Neural cell (in vitro differentiated cells): ENCODE results near the gene UBE3A. TPM values are rescaled to one million over a fixed set of nuclear protein-coding genes. Genes with fewer than 3 reads are reported as not detected.

ENCODE experiments used
- H2AFZ ChIP-seq: fragments of 200-600, 300-800 bp; sonication (generic), shearing (Covaris generic); 2 replicates; pipeline ENCODE4 v1.6.0; 2014; ENCODE audit warnings: low read depth, mild to moderate bottlenecking, antibody characterized with exemption, low read length, moderate library complexity
- H3F3A ChIP-seq: fragments of 200-600 bp; shearing (Covaris generic); 2 replicates; pipeline ENCODE4 v1.6.1; 2016; ENCODE audit warnings: mild to moderate bottlenecking, moderate library complexity, mixed read lengths, antibody characterized with exemption, low read length; ENCODE audit not compliant: insufficient read depth, poor library complexity, severe bottlenecking
- H3K27ac ChIP-seq: fragments of 200-600, 300-800 bp; sonication (generic), shearing (Covaris generic); 2 replicates; pipeline ENCODE4 v1.5.1; 2014; ENCODE audit warnings: mild to moderate bottlenecking, low read length, moderate library complexity
- H3K27me3 ChIP-seq: fragments of 300-800, 200-600 bp; sonication (generic), shearing (Covaris generic); 2 replicates; pipeline ENCODE4 v1.6.0; 2014; ENCODE audit warnings: mild to moderate bottlenecking, low read depth, low read length, moderate library complexity; ENCODE audit not compliant: insufficient read depth
- H3K36me3 ChIP-seq: fragments of 300-800, 200-600 bp; sonication (generic), shearing (Covaris generic); 2 replicates; pipeline ENCODE4 v1.5.1; 2014; ENCODE audit warnings: mild to moderate bottlenecking, antibody characterized with exemption, low read length, moderate library complexity; ENCODE audit not compliant: insufficient read depth
- H3K4me2 ChIP-seq: fragments of 300-800, 200-600 bp; sonication (generic), shearing (Covaris generic); 2 replicates; pipeline ENCODE4 v1.6.0; 2014; ENCODE audit warnings: mild to moderate bottlenecking, low read length
- H3K4me3 ChIP-seq: fragments of 300-800, 200-600 bp; sonication (generic), shearing (Covaris generic); 2 replicates; pipeline ENCODE4 v1.5.1; 2014; ENCODE audit warnings: mild to moderate bottlenecking, low read length, moderate library complexity
- H3K79me2 ChIP-seq: fragments of 200-600 bp; shearing (Covaris generic); replicated peaks from 2 replicates; pipeline ENCODE4 v1.6.0; 2014; ENCODE audit warnings: mild to moderate bottlenecking, low read length, moderate library complexity; ENCODE audit not compliant: insufficient read depth
- H3K9ac ChIP-seq: fragments of 300-800, 200-600 bp; sonication (generic), shearing (Covaris generic); 2 replicates; pipeline ENCODE4 v1.6.1; 2016; ENCODE audit warnings: mild to moderate bottlenecking, low read length, mixed read lengths
- H3K9me2 ChIP-seq: fragments of 200-600 bp; shearing (Covaris generic); 2 replicates; pipeline ENCODE4 v1.6.1; 2016; ENCODE audit warnings: mild to moderate bottlenecking, low read length, mixed read lengths; ENCODE audit not compliant: insufficient read depth
- H3K9me3 ChIP-seq: fragments of 200-600, 300-800 bp; sonication (generic), shearing (Covaris generic); 2 replicates; pipeline ENCODE4 v1.6.1; 2016; ENCODE audit warnings: mild to moderate bottlenecking, mixed run types, low read length, moderate library complexity, mixed read lengths
- H4K20me1 ChIP-seq: fragments of 200-600 bp; shearing (Covaris generic); 2 replicates; pipeline ENCODE4 v1.6.1; 2016; ENCODE audit warnings: mild to moderate bottlenecking, mixed run types; ENCODE audit not compliant: insufficient read depth
- CTCF ChIP-seq: fragments of 450-650 bp; IDR thresholded peaks from 2 replicates; pipeline ENCODE4 v1.5.1; 2014; ENCODE audit warnings: antibody characterized with exemption, mild to moderate bottlenecking, moderate library complexity; ENCODE audit not compliant: poor library complexity, severe bottlenecking
- EP300 ChIP-seq: fragments of 450-650 bp; conservative IDR thresholded peaks from 2 replicates; pipeline ENCODE4 v1.6.1; 2014; ENCODE audit warnings: antibody characterized with exemption, mild to moderate bottlenecking, moderate library complexity; ENCODE audit not compliant: poor library complexity, severe bottlenecking
- EZH2 ChIP-seq: fragments of 200-600, 300-800 bp; shearing (Covaris generic), sonication (generic); IDR thresholded peaks from 2 replicates; pipeline ENCODE4 v1.6.1; 2014; ENCODE audit warnings: antibody characterized with exemption, low read length, borderline replicate concordance, mild to moderate bottlenecking; ENCODE audit not compliant: insufficient read depth, poor library complexity, severe bottlenecking
- MXI1 ChIP-seq: fragments of 450-650 bp; conservative IDR thresholded peaks from 2 replicates; pipeline ENCODE4 v1.6.1; 2014; ENCODE audit warnings: antibody characterized with exemption, mild to moderate bottlenecking; ENCODE audit not compliant: poor library complexity, severe bottlenecking
- POLR2AphosphoS5 ChIP-seq: IDR thresholded peaks from 2 replicates; pipeline ENCODE4 v1.6.1; 2012
- RAD21 ChIP-seq: fragments of 450-650 bp; conservative IDR thresholded peaks from 2 replicates; pipeline ENCODE4 v1.6.1; 2014; ENCODE audit warnings: antibody characterized with exemption, mild to moderate bottlenecking, moderate library complexity
- REST ChIP-seq: IDR thresholded peaks from 2 replicates; pipeline ENCODE4 v1.6.1; 2012; ENCODE audit warnings: borderline replicate concordance
- SMC3 ChIP-seq: fragments of 450-650 bp; conservative IDR thresholded peaks from 2 replicates; pipeline ENCODE4 v1.6.1; 2014; ENCODE audit warnings: antibody characterized with exemption, mild to moderate bottlenecking, moderate library complexity; ENCODE audit not compliant: poor library complexity
- TAF1 ChIP-seq: IDR thresholded peaks from 2 replicates; pipeline ENCODE4 v1.6.1; 2012; ENCODE audit warnings: low read depth
- polyA plus RNA-seq: library from polyadenylated mRNA; depleted of rRNA; stranded (reverse); fragments of >200 nt; gene quantifications from 2 replicates; pipeline ENCODE4 v1.2.3, GENCODE V29; 2014

Gene UBE3A
- polyA plus RNA-seq, 1 donor from 2014 or later, result 98.5 TPM

GRCh38 chr15:25368850-25369249, 70.0 kb downstream of the UBE3A start:
- Histone ChIP-seq H4K20me1 (no peaks in the 10 kb centered on the region), H3K9ac (no peak overlapping the region), H3K36me3 (peaks cover 1% of the 10 kb centered on the region), H3K4me2 (no peak overlapping the region), H3K9me3 (no peaks in the 10 kb centered on the region), H3F3A (peaks cover 3% of the 10 kb centered on the region), H3K4me3 (no peak overlapping the region), H2AFZ (no peak overlapping the region), H3K9me2 (no peaks in the 10 kb centered on the region), H3K79me2 (peaks cover 4% of the 10 kb centered on the region), H3K27me3 (no peaks in the 10 kb centered on the region), H3K27ac (no peak overlapping the region)
- TF ChIP-seq CTCF (no peak), EZH2 (no peak), POLR2AphosphoS5 (no peak), SMC3 (no peak), EP300 (no peak), RAD21 (no peak), TAF1 (no peak), MXI1 (no peak), REST (no peak)

- TF ChIP-seq EZH2, result no peak
- no peak for TF ChIP-seq CTCF
- no peak for TF ChIP-seq EP300
- no peak for TF ChIP-seq RAD21
- TF ChIP-seq SMC3, result no peak
- no peak for TF ChIP-seq POLR2AphosphoS5
- TF ChIP-seq REST, result no peak
- TF ChIP-seq MXI1, result no peak
- TF ChIP-seq TAF1, result no peak
- Histone ChIP-seq H3K9me2 (no peaks in the 10 kb centered on the region), H3K9ac (no peak overlapping the region), H3K4me2 (no peak overlapping the region), H4K20me1 (no peaks in the 10 kb centered on the region), H3F3A (no peaks in the 10 kb centered on the region), H3K36me3 (peaks cover 6% of the 10 kb centered on the region), H3K79me2 (peaks cover 4% of the 10 kb centered on the region), H3K4me3 (no peak overlapping the region), H3K9me3 (no peaks in the 10 kb centered on the region), H3K27ac (no peak overlapping the region), H3K27me3 (no peaks in the 10 kb centered on the region), H2AFZ (no peak overlapping the region)
Measured at GRCh38 chr15:25366058-25366457, 72.8 kb downstream of the UBE3A start.
